ENCODE data around the gene APOL1. TPM values are rescaled to one million over a fixed set of nuclear protein-coding genes. Genes with fewer than 3 reads are reported as not detected.

Gene APOL1
- total and polyA plus RNA-seq, 2 donors (not counting 1 experiment from before 2014, with no cell fraction given) = 3.3 to 11.2 TPM

DNA sequence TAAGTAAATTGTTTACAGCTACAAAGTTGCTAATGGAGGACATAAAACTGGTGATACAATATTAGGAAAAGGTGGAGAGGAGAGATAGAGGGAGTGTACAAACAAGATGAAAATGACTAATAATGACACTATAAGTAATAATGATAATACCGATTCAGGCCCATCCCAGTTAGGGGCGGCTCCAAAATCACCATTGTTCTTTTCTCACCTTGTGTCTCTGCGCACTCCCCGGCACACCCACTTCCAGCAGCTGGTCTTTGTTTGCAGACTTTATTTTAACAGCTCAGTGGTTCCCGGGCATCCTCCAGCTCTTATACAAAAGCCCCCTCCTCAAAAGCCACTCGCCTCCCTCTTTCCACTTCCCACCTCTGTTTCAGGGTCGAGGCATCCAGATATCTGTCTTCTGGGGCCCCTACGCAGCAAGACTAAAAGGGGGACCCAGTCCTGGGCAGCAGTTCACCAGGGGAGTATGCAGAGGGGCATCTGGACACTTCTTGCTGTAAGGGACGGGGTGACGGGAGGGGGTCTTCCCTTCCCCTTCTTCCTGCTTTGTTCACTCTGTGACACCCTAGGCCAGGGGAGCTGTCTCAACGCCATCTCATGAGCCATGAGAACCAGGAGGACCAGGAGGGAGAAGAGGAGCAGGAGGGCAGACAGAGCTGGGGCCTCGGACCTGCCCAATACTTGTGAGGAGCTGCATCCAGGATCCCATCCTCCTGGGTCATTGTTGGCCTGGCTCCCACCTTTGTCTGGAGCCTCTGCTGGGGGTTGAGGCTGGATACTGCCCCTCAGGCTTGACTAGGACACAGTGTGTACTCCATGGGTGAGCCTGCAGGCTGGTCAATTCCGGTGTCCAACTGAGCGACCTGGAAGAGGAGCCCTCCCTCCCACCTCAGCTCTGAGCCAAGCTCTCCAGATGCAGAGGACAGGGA lies 16.3 kb upstream of the APOL1 start:
- TF ChIP-seq CTCF (IDR thresholded peaks at IDR 0.05) = no peak
- no peak for TF ChIP-seq EZH2 (IDR thresholded peaks at IDR 0.05; ENCODE audit: borderline replicate concordance, insufficient read depth, low read depth, low read length, poor library complexity, severe bottlenecking)
- Histone ChIP-seq H3K4me3 (ENCODE audit: control extremely low read depth in 1 of 5, extremely low read depth in 1 of 5, insufficient read depth in 1 of 5, low read depth in 2 of 5, low read length in 4 of 5) (no peak overlapping the region), H3K27ac (ENCODE audit: low read length in 2 of 2) (no peak overlapping the region), H3K79me2 (ENCODE audit: control insufficient read depth, insufficient read depth, low read length) (peaks cover 30% of the 10 kb centered on the region), H3K36me3 (replicated peaks in 1 of 2; ENCODE audit: control extremely low read depth in 1 of 2, control insufficient read depth in 1 of 2, extremely low read depth in 1 of 2, insufficient read depth in 2 of 2, low read length in 1 of 2) (peaks cover 0 to 20% of the 10 kb centered on the region in 2 experiments), H2AFZ (ENCODE audit: insufficient read depth, low read depth, low read length, poor library complexity, severe bottlenecking) (no peak overlapping the region), H3K4me1 (ENCODE audit: control insufficient read depth in 2 of 2, insufficient read depth in 2 of 2, low read length in 2 of 2) (peaks cover 31 to 41% of the 10 kb centered on the region in 2 donors), H3K27me3 (replicated peaks in 1 of 4; ENCODE audit: control extremely low read depth in 1 of 4, control insufficient read depth in 3 of 4, insufficient read depth in 4 of 4, low read length in 3 of 4) (no peaks in the 10 kb centered on the region), H3K9me3 (ENCODE audit: control extremely low read depth in 1 of 3, control insufficient read depth in 2 of 3, insufficient read depth in 1 of 3, low read length in 2 of 3) (no peaks in the 10 kb centered on the region), H4K20me1 (ENCODE audit: control insufficient read depth, insufficient read depth, low read length, poor library complexity, severe bottlenecking) (no peaks in the 10 kb centered on the region), H3K9ac (ENCODE audit: low read length) (no peak overlapping the region), H3K4me2 (replicated peaks; ENCODE audit: low read depth, low read length, poor library complexity, severe bottlenecking) (no peak overlapping the region)
- CTCF ChIA-PET = interaction anchor here (0.8 to 2.7 kb wide), 2 partner anchors 57 to 64 kb away, joined by 3 to 12 read pairs; no protein-coding TSS in a partner anchor
- Mint-ChIP-seq H3K4me3 (peak overlapping the region; percentile 29), H3K27me3 (no peaks in the 10 kb centered on the region), H3K4me1 (peaks cover 62% of the 10 kb centered on the region), H3K9me3 (ENCODE audit: insufficient read depth) (no peaks in the 10 kb centered on the region), H3K27ac (no peak overlapping the region)
- ATAC-seq (ENCODE audit: low read depth) (no peak), DNase-seq (no peak)
- POLR2A ChIA-PET = no interaction called here
- 97% methylated on average over 9 of the region's 14 CpGs for WGBS (ENCODE audit: insufficient coverage)
- intact Hi-C loops (cut with micrococcal nuclease) = loop anchor here (5.0 kb wide), 1 partner anchor 41 kb away; no protein-coding TSS in a partner anchor

Data from B cell (primary cell).